Measurements from ENCODE around the gene ING5.

DNA sequence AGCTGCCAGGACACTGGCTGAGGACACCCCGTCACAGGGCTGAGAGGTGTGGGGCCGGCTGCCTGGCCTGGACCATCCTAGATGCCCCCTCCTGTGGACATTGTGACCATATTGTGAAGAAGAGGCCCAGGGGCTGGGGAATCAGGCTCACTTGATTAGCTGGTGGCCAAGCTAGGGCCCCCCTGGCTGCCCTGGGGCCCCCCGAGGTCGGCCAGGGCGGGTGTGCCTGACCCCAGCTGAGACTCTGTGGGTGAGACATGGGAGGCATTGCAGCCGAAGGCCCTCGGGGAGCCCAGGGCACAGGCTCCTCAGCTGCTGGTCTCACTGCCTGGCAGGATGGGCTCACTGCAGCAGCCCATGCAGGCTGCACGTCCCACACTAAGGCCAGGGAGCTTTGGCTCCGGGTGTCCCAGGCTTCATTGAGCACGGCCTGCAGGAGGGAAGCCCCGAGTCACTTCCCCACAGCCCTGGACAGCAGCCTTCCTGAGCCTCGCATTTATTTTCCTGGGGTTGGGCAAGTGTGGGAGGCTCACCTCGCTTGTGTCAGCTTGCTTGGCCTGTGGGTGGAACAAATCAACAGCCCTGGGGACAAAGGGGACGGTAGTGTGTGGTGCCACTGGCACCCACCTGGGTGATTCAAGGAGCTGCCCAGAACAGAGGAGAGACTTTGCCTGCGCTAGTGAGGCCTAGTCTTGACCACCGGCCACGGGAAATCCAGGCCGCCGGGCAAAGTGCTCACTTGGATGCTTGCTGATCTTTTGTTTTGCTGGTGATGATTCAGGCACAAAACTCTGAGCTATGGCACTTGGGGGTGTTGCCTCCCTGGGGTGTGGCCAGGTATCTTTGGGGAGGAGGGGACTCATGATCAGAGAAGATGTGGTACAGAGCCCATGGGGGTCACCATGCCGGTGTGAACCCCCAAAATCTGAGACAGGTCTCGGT is 76.1 kb downstream of the ING5 start:
- TF ChIP-seq, protein P1, sequence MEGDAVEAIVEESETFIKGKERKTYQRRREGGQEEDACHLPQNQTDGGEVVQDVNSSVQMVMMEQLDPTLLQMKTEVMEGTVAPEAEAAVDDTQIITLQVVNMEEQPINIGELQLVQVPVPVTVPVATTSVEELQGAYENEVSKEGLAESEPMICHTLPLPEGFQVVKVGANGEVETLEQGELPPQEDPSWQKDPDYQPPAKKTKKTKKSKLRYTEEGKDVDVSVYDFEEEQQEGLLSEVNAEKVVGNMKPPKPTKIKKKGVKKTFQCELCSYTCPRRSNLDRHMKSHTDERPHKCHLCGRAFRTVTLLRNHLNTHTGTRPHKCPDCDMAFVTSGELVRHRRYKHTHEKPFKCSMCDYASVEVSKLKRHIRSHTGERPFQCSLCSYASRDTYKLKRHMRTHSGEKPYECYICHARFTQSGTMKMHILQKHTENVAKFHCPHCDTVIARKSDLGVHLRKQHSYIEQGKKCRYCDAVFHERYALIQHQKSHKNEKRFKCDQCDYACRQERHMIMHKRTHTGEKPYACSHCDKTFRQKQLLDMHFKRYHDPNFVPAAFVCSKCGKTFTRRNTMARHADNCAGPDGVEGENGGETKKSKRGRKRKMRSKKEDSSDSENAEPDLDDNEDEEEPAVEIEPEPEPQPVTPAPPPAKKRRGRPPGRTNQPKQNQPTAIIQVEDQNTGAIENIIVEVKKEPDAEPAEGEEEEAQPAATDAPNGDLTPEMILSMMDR (IDR thresholded peaks at IDR 0.05 in 8 of 11, conservative IDR thresholded peaks at IDR 0.05 in 3 of 11) = no peak
- TF ChIP-seq POLR2A (IDR thresholded peaks at IDR 0.05) (no peak), POLR2AphosphoS5 (IDR thresholded peaks at IDR 0.05) (no peak)

All from spleen (tissue), 7 donors.